HG03025 (cell line): ENCODE data around the gene MTMR10.
A peak's percentile ranks its signal among the peaks of the same experiment; 100 is the strongest.

Experiments used
- ATAC-seq: cut with Tn5 transposase; IDR thresholded peaks from one replicate; pipeline ENCODE4 v1.9.1; 2021; ENCODE audit warnings: mild to moderate bottlenecking, moderate library complexity; ENCODE audit not compliant: unreplicated experiment, low FRiP score

Gene MTMR10, protein sequence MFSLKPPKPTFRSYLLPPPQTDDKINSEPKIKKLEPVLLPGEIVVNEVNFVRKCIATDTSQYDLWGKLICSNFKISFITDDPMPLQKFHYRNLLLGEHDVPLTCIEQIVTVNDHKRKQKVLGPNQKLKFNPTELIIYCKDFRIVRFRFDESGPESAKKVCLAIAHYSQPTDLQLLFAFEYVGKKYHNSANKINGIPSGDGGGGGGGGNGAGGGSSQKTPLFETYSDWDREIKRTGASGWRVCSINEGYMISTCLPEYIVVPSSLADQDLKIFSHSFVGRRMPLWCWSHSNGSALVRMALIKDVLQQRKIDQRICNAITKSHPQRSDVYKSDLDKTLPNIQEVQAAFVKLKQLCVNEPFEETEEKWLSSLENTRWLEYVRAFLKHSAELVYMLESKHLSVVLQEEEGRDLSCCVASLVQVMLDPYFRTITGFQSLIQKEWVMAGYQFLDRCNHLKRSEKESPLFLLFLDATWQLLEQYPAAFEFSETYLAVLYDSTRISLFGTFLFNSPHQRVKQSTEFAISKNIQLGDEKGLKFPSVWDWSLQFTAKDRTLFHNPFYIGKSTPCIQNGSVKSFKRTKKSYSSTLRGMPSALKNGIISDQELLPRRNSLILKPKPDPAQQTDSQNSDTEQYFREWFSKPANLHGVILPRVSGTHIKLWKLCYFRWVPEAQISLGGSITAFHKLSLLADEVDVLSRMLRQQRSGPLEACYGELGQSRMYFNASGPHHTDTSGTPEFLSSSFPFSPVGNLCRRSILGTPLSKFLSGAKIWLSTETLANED

DNA sequence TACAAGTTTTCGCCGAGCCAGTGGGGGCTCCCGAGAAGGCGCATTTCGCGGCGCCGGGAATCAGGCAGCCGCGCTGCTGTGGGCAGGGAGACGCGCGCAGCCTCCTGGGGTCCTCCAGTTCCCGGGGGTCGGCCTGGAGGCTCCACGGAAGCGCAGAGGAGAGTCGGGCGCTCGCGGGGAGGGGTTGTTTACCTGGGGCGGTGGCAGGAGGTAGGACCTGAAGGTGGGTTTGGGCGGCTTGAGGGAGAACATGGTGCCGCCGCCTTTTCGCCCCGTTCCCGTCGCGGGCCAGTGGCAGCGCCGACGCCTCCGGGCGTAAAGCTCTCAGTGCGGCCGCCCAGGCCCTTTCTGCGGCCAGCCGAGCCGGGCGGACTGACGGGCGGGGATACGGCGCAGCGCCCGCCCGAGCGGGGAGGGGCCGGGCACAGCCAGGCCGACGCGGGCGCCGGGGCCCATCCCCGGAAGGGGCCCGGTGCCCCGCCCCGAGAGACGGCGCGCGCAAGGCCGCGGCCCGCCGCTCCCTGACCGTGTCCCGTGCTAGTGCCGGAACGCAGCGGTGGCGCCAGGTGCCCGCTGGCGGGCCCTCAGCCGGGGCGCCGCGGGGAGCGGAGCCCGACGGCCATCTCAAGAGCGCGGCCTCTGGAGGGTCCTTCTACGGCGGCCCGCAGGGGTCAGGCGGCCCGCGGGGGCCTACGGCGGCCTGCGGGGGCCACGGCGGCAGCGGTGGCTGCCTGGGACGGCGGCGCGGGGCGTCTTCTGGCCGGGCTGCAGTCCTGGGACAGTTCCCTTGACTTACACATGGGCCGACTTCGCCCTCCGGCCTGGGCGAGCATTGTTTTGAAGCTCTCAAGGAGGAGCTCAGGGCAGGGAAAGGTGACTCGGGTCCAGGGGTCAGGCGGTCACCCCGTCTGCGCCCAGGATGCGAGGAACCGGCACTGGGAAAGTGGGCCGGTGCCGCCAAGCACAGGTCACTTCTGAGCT is at the start of gene MTMR10:
MTMR10 (minus strand) TSS at position 374 of the 981 bp plus-strand sequence; CDS start at position 252, 122 bp downstream.
- peak; percentile 93 for ATAC-seq

DNA sequence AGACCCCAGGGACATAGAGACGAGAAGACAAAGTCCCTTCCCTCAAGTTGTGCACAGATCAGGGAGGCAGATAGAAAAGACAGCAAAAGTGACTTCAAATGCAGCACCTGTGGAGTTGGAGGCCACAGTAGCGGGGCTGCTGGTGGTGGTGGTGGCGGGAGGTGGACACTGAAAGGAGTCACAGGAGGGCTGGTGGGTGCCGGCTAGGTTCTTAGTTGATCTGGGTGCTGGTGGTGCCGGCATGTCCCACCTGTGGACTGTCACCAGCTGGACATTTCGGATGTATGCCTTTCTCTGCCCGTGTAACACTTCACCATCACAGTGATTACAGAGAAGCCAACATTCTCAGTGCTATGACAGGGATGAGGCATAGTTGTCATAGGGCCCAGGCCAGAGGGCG is 49.2 kb upstream of the MTMR10 start:
- ATAC-seq, result no peak

DNA sequence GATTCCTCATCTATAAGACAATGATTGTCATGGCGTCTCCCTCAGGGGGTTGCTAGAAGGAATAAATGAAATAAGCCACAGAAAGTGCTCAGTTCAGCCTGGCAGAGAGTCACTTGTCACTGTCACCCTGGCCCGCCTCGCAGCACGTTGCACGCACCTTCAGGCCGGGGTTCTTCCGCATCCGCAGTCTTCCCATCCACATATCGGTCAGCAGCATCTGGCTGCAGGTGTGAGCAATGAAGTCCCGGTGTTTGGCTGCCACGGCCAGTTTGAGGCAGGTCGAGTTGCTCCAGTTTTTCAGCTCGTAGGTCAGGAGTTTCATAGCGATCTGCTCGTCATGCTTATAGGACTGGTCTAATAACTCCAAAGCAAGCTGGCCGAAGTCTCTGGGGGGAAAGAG is 48.5 kb upstream of the MTMR10 start:
- no peak for ATAC-seq

DNA sequence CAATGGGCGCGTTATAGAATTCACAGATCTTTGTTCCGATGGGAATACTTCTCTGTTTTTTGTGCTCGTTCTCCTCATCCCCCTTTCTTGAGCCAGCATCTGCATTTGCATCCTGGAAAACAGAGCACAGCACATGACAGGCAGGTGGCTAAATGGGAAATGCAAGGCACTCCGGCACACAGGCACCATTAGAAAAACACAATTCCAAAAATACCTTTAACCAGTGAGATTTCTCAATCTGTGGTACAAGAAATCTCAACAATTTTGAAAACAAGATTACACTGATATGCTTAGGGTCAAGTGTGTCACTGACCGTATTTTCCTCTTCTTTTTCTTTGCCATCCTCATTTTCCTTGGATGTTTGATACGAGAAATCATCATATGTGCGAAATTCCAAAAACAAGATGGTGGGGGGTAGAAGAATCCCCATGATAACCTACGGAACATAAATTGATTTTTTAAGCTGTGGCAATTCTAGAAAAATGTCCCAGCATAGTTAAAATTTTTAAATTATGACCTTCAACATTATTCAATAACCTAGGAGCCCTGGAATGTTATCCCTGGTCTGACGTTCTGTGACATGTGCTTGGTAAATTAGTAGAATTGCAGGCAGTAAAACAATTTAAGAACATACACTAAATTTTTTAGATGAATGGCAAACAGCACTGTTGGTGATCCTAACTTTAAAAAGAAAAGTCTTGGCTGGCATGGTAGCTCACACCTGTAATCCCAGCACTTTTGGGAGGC is 46.5 kb upstream of the MTMR10 start:
- ATAC-seq, result no peak

DNA sequence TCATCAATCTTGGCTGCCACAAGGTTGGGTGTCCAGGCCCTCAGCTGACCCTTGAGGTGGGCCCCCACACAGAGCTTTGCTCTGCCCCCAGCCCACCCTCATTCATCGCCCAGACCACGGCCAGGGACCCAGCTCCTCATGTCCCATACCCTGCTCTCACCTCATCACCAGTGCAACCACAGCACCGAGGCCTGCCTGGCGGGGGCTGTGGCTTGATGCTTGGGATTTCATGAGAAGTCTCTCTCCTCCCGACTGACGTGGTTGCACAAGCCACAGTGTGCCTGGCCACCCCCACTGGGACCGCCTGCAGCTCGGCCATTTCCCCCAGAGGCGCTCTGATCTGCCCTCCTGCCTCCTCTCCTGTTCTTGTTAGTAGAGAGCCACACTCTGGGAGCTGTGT is 45.4 kb upstream of the MTMR10 start:
- no peak for ATAC-seq

DNA sequence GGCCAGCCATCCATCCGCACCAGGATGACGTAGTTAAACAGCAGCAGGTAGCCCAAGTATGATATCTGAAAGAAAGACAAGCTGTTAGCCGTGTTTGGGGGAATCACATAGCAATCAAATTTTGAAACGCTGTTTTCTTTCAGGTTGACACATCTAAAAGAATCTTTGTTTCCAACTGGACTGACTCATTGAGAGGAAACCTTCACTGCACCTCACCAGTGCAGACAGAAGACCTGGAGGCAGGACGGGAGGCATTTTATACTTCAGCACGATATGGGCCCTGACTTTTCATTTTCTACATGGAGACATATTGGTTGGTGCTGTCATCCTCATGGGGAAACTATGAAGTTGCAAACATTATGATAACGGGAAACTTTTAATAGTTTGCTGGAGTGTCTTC is 44.2 kb upstream of the MTMR10 start:
- ATAC-seq, result no peak

DNA sequence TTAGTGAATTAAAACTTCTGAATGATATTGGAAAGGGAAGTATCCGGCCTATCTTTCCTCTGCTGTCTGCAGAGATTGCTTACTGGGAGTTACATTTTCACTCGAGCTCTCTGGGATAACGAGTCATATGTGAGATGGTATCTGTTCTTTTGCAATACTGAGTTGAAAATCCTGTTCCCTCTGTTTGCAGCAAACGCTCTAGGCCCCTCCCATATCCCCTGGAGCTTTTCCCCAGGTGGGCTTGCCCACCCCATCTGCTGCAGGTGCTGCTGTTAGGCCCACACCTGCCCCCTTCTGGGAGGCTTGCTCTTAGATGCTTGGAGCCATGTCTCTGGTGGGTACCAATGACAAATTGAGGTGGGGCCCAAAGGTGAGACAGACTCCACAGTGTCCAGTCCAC is 42.7 kb upstream of the MTMR10 start:
- no peak for ATAC-seq

DNA sequence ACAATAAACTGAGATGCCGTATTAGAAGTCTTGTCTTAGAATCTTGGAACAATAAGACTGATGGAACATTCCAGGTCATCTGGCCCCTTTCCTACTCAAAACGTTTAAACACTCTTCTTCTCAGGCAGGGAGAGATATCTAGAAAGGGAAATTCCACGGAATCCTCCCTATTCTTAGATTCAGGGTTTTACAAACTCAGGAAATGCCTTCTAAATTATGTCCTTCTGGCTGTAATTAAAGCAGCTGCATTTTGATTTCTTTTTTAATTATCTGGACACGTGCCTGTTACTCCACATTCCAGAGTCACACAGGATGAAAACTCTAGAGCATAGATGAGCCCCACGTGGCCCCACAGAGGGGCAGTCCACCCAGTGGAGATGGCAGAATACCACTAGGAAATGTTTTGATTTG is 41.5 kb upstream of the MTMR10 start:
- ATAC-seq, result no peak

DNA sequence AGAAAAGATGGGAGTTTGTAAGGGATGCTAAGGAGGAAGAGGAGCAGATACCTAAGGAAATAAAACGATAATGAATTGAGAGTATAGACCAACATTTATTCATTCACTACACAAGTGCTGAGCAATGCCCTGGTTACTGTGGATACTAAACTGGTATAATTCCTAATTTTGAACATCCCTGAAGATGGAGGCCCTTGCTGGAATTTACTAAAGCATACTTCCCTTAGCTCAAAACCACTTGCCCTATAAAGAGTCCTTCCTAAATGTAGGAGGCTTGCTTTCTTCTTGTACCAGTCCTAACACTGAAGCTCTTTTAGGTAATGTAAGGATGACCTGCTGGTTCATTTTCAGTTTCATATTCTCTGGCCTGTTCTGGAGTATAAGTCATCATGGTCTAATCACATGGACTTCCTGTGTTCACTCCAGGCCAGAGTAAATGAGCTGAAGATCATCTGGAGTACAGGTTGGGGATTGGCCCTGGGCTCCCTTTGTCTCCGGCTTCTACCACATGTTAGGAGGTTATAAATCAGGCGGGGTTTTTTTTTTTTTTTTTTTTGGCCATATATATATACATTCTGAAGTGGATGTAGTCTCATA is 40.1 kb upstream of the MTMR10 start:
- peak; percentile 57 for ATAC-seq

DNA sequence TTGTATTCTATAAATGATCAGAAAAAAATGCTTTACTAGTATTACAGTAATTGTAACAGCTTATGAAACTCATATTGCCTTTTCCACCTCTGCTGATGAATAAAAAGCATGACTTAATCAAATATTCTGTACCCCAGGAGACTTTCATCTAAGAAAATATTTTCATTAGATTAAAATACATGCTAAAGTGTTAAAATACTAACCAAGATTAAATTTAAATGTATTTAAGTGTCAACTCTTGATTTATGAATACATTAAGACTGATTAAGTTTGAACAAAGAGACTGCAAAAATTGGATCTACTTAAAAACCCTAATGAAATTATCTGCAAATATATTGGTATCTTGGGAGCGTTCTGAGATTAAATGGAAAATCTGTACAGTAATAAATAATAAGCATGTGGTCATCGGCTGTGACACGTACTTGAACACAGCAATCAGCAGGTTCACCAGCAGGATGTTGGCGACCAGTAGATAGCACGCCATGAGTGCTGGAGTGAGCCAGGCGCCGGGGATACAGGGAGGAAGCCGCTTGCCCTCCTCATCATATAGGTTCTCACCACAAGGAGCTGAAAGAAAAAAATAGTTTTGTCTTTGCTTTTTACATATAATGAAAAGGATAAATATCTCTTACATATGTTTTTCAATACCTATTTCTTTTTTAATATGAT is 36.6 kb upstream of the MTMR10 start:
- ATAC-seq, result no peak

DNA sequence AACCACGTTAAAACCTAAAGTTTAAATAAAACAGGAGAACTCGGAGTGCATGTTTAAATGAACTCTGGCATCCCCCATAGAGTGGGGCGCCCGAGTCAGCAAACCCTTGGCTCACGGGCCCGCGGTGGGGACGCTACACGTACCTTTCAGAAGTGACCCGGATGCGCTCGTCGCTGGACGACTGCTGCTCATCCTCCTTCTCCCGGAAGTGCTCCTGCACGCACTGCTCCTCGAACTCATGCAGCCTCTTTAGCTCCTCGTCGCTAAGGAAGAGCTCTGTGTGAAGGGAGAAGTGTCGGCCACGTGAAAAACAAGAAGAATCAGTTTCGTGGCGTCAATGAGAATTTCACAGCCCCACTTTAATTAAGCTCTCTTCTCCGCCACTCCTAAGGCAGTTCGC is 34.6 kb upstream of the MTMR10 start:
- no peak for ATAC-seq

DNA sequence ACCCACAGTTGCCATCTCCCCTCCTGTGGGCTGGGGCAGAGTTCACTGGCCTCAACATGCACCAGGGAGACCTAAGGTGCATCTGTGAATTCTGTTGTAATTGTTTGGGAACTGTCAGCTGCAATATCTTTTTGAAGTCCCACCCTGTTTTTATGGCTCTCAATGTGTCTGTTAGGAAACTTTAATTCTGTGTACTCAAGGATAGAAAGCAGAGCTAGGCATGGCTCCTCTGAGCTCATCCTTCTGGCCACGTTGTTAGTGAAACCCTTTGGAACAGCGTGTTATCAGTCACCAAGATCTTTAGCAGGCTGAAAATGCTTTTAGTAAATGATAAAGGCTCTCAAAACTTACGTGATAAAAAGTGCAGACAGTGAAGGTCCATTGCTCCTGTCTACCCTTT is 33.6 kb upstream of the MTMR10 start:
- ATAC-seq, result no peak

DNA sequence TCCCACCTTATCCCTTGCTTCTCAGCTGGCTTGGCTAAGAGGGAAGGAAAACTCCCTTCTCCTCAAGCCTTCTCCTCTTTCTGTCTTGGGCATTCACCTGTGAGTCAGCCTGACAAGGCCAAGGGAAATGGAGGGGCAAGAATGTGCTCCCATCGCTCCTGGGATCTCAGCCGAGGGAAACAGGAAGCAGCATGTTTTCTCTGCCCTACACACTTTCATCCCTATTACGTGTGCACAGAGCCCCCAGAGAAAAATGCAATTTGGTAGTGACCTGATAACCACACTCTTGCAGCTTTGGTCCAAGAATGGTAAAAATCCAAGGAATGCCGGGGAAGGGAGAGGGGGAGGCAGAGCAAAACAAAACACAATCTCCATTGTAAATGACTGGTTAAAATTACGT is 32.9 kb upstream of the MTMR10 start:
- ATAC-seq, result no peak

DNA sequence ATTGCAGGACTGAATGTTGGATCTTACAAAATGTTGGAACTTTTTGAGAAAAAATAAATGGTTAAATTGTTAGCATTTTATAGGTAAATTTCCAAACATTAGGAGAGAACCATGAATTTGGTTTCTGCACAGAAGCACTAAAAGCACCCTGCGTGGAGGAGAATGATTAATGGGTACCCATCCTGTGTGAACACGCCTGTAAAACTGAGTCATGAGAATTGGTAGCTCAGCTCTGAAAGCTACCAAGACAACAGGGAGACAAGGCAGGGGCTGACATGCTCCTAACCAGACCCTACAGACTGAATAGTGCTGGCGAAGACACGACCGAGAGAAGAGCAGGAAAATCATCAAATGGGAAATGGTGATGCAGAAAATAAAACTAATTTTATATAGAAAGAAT is 32.4 kb upstream of the MTMR10 start:
- ATAC-seq, result no peak

DNA sequence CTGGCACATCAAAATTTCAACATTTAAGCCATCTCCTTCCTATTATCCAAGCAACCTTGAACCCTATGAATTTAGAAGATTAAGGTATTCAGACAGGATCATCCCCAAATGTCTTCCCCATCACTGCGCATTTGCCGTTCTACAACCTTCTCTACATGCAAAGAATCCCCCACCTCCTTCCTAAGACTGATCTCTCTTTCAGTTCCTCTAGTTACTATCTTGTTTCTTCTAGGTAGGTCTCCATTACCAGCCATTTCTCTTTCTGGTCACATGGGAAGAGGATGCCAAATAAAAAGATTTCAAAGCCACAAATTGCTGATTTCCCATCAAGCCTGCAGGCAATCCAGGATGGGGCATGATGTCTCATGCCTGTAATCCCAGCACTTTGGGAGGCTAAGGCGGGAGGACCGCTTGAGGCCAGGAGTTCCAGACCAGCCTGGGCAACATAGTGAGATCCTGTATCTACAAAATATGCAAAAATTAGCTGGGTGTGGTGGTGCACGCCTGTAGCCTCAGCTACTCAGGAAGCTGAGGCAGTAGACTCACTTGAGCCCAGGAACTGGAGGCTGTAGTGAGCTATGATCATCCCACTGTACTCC is 29.7 kb upstream of the MTMR10 start:
- no peak for ATAC-seq

DNA sequence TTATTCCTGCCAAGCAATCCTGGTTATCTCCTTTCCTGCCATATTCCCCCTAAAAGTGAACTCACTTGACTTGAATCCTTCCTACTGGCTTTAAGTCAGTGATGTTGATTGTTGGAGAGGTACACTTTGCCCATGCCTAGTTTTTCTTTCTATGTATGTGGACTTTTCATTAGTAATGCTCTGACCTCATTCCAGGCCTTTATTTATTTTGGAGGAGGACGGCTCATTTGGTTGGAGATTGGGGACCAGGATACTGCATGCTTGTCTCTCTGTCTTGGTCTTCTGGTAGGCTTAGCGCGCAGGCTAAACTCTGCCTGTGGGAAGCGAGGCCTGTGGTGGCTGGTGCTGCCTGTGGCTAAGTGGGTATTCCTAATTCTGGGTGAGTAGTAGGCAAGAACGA is 29.1 kb upstream of the MTMR10 start:
- ATAC-seq, result no peak

DNA sequence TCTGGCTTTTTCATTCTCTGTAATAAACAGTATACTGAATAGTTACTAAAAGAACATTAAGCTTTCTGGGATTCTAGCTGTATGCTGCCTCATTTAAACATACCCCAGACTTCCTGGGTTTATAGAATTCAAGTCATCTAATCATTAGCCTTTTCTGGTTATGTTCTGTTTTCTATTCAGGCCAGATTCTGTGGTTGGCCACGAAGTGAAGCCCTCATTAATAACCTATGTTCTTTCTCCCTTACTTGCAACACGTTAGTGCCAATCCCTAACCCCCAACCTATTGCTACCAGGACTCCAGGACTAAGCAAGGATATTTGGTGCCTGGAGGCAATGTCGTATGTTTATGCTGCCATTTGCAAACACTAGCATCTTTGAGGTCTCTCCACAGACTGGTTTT is 28.6 kb upstream of the MTMR10 start:
- no peak for ATAC-seq

DNA sequence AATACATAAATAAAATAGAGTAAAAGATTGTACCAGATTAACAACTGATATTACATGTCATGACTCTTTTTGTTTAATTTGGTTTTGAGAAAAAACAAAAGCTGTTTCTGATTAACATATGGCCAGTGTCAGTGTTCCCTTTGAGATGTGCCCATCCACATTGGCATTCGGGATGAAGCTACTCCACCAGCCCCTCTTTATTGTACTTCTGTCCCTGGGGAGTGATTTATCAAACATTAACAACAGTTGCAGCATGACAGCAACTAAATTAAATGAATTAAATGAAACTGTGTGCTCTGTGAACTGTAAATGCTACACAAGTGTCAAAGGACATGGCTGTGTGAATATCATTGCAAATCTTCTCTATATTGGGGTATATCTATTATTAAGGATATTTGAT is 25.9 kb upstream of the MTMR10 start:
- ATAC-seq, result no peak

DNA sequence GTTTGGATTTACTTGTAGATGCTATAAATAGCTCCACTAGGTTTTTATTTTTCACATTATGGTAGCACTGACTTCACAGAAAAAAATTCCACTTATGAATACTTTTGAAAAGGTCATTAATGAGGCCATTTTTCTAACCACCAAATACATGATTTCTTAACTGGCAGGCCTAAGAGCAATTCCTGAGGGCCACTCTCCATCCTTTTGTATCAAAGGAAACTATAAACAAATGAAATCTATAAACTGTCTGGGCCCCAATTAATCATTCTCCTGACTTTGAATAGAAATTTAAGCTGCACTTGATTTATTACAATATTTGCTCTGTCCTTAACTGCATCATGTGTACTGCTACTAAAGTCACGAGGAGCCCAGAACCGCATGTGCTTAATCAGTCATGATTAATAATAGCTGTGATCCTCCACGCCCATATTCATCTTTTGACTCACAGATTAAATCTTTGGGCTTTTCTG is 25.1 kb upstream of the MTMR10 start:
- no peak for ATAC-seq
